Skeletal muscle satellite cell (primary cell): ENCODE results near the gene ATP13A3. TPM values are rescaled to one million over a fixed set of nuclear protein-coding genes. Genes with fewer than 3 reads are reported as not detected.

Source experiments
- H3K27me3 ChIP-seq: 2 replicates; pipeline ENCODE4 v1.7.0; 2013; ENCODE audit warnings: low read length; ENCODE audit not compliant: control insufficient read depth, insufficient read depth
- H3K36me3 ChIP-seq: 2 replicates; pipeline ENCODE4 v1.7.0; 2013; ENCODE audit warnings: mild to moderate bottlenecking, control low read depth, low read length; ENCODE audit not compliant: insufficient read depth
- H3K4me1 ChIP-seq: 2 replicates; pipeline ENCODE4 v1.7.0; 2013; ENCODE audit warnings: low read length; ENCODE audit not compliant: control insufficient read depth, insufficient read depth
- H3K4me2 ChIP-seq: 2 replicates; pipeline ENCODE4 v1.7.0; 2013; ENCODE audit warnings: mild to moderate bottlenecking, low read length
- H3K4me3 ChIP-seq: 2 replicates; pipeline ENCODE4 v1.7.0; 2013; ENCODE audit warnings: low read length
- H3K9ac ChIP-seq: 2 replicates; pipeline ENCODE4 v1.7.0; 2013; ENCODE audit warnings: mild to moderate bottlenecking, low read depth, low read length, moderate library complexity
- H3K9me3 ChIP-seq: replicated peaks from 2 replicates; pipeline ENCODE4 v1.7.0; 2013; ENCODE audit warnings: mild to moderate bottlenecking, control low read depth, low read length
- small RNA-seq: library from RNA; depleted of rRNA; stranded (forward); fragments of <200 nt; gene quantifications from one replicate; pipeline ENCODE3, GENCODE V24; 2012

ATP13A3 gene

GRCh38 chr3:194364652-194365434 is 122.0 kb downstream of the ATP13A3 start:
- Histone ChIP-seq H3K36me3 (no peaks in the 10 kb centered on the region), H3K9me3 (no peaks in the 10 kb centered on the region), H3K4me1 (peaks cover 16% of the 10 kb centered on the region), H3K27me3 (peaks cover 69% of the 10 kb centered on the region), H3K9ac (no peak overlapping the region), H3K4me2 (no peak overlapping the region), H3K4me3 (no peak overlapping the region)

GRCh38 chr3:194364314-194364651 is 122.5 kb downstream of the ATP13A3 start:
- H3K4me3 ChIP-seq = no peak overlapping the region
- H3K4me1 ChIP-seq = peaks cover 16% of the 10 kb centered on the region
- H3K9ac ChIP-seq = no peak overlapping the region
- no peaks in the 10 kb centered on the region for H3K36me3 ChIP-seq
- H3K9me3 ChIP-seq = no peaks in the 10 kb centered on the region
- peaks cover 68% of the 10 kb centered on the region for H3K27me3 ChIP-seq
- no peak overlapping the region for H3K4me2 ChIP-seq

- H3K9ac ChIP-seq = no peak overlapping the region
- no peak overlapping the region for H3K4me2 ChIP-seq
- no peaks in the 10 kb centered on the region for H3K9me3 ChIP-seq
- peaks cover 10% of the 10 kb centered on the region for H3K4me1 ChIP-seq
- no peaks in the 10 kb centered on the region for H3K36me3 ChIP-seq
- peaks cover 76% of the 10 kb centered on the region for H3K27me3 ChIP-seq
- no peak overlapping the region for H3K4me3 ChIP-seq
Observed at GRCh38 chr3:194360568-194360967, 126.2 kb downstream of the ATP13A3 start.

GRCh38 chr3:194357681-194358080 is 129.1 kb downstream of the ATP13A3 start:
- H3K4me3 ChIP-seq = no peak overlapping the region
- no peaks in the 10 kb centered on the region for H3K4me1 ChIP-seq
- no peak overlapping the region for H3K4me2 ChIP-seq
- no peaks in the 10 kb centered on the region for H3K9me3 ChIP-seq
- H3K9ac ChIP-seq = no peak overlapping the region
- H3K36me3 ChIP-seq = no peaks in the 10 kb centered on the region
- H3K27me3 ChIP-seq = peaks cover 70% of the 10 kb centered on the region

GRCh38 chr3:194355379-194355778 is 131.4 kb downstream of the ATP13A3 start:
- no peak overlapping the region for H3K9ac ChIP-seq
- H3K4me1 ChIP-seq = no peaks in the 10 kb centered on the region
- no peaks in the 10 kb centered on the region for H3K9me3 ChIP-seq
- peaks cover 50% of the 10 kb centered on the region for H3K27me3 ChIP-seq
- no peak overlapping the region for H3K4me3 ChIP-seq
- H3K36me3 ChIP-seq = no peaks in the 10 kb centered on the region
- no peak overlapping the region for H3K4me2 ChIP-seq

GRCh38 chr3:194354315-194354714 is 132.5 kb downstream of the ATP13A3 start:
- peaks cover 45% of the 10 kb centered on the region for H3K27me3 ChIP-seq
- H3K4me1 ChIP-seq = no peaks in the 10 kb centered on the region
- H3K36me3 ChIP-seq = no peaks in the 10 kb centered on the region
- no peak overlapping the region for H3K4me3 ChIP-seq
- no peak overlapping the region for H3K4me2 ChIP-seq
- no peaks in the 10 kb centered on the region for H3K9me3 ChIP-seq
- no peak overlapping the region for H3K9ac ChIP-seq

Small RNA genes within 50 kb of the gene (small RNA-seq; reads per million reads assigned to genes)
- not detected for gene AC108676.2
- gene RNU6-1101P = not detected
